ENCODE data around the gene PPP2R2C.

The PPP2R2C gene

GRCh38 chr4:6446538-6447451 is 25.6 kb downstream of the PPP2R2C start:
- no peak for DNase-seq

GRCh38 chr4:6446130-6446482 is 26.3 kb downstream of the PPP2R2C start:
- no peak for DNase-seq

GRCh38 chr4:6445403-6446129 is 26.8 kb downstream of the PPP2R2C start:
- DNase-seq: no peak

GRCh38 chr4:6444582-6444981 is 27.8 kb downstream of the PPP2R2C start:
- no peak for DNase-seq

- DNase-seq: no peak
Observed at GRCh38 chr4:6443035-6444023, 29.1 kb downstream of the PPP2R2C start.

- no peak for DNase-seq
Observed at GRCh38 chr4:6442555-6442954, 29.9 kb downstream of the PPP2R2C start.

DNA sequence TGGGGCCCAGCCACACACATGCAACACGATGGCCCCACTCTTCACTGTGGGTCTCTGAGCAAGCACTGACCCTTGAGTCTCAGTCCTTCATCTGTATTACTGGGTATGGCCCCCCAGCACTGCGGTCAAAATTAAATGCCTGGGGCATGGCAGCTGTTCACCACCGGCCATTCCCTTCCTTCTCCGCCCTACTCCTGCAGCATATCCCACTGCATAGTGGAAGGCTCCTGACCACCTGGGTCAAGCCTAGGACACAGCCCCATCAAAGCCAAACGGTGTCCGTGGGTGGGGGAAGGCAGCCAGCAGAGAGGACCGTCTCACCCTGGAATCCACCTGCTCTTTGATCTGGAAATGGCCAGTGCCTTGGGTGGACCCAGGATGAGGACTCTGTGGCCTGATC is 30.7 kb downstream of the PPP2R2C start:
- no peak for DNase-seq

GRCh38 chr4:6441202-6441582 is 31.2 kb downstream of the PPP2R2C start:
- no peak for DNase-seq

DNA sequence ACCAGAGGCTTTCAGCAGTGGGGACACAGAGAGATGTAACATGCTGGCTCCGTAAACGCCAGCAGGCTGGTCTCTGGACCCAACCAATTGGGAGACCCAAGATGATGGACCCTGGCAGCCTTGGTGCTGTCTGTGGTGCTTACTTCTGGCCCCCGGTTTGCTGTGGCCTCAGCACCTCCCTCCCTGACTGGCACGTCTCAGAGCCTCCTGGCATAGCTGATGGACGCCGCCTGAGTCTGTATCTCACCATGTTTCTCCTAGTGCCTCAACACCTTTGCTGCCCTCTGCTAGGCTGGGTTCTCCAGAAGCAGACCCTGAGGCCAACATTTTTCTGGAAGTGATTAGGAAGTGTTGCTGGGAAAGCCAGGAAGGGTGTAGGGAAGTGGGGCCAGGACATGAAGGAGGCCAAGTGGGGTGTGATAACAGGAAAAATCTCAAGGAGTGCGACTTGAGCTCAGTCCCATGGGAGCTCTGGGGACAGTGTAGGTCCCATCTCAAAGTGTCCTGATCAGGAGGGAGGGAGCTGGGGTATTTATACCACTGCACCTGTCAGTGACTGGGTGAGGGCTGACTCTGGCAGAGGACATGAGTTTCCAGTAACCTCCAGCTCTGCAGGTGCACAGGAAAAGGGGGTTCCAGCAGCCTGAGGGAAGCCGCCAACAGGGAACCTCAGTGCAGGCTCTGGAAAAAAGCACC is 31.8 kb downstream of the PPP2R2C start:
- DNase-seq: no peak

GRCh38 chr4:6439120-6439762 is 33.2 kb downstream of the PPP2R2C start:
- DNase-seq: no peak

DNA sequence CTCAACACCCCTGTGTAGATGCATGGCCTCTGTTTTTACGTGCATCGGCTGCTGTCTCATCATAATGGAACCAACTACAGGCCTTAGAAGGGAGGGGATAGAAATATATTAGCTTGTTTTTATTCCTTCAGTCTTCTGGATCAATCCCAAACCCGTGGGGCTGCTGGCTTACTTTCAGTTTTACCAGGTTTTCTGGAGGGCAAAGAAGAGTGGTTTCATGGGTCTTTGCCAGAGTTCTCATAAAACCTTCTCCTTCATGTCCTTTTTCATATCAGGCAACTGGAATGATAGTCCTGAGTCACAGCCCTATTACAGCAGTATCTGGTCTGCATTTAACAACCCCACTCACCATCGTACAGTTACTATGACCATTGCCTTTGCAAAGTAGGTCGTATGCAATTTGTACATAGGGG is 34.6 kb downstream of the PPP2R2C start:
- DNase-seq: no peak

GRCh38 chr4:6435010-6435409 is 37.4 kb downstream of the PPP2R2C start:
- no peak for DNase-seq

DNA sequence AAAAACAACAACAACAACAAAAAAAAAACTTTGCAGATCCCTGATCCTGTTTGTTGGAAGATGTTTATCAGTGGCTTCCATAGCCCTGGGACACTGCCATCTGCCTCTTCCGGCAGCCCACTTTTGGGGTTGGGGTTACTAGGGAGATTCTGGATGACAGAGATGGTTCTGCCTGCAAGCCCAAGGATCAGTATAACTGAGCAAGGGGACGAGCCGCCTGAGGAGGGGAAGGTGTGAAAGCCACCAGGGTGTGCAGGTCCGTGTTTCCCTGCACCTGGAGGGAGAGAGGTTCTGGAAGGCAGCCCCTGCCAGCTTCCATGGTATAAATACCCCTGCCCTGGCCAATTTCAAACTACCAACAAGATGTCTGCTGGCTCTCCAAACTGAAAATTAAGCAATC is 41.5 kb downstream of the PPP2R2C start:
- DNase-seq: no peak

- DNase-seq: no peak
Observed at GRCh38 chr4:6427439-6428090, 44.8 kb downstream of the PPP2R2C start.

DNA sequence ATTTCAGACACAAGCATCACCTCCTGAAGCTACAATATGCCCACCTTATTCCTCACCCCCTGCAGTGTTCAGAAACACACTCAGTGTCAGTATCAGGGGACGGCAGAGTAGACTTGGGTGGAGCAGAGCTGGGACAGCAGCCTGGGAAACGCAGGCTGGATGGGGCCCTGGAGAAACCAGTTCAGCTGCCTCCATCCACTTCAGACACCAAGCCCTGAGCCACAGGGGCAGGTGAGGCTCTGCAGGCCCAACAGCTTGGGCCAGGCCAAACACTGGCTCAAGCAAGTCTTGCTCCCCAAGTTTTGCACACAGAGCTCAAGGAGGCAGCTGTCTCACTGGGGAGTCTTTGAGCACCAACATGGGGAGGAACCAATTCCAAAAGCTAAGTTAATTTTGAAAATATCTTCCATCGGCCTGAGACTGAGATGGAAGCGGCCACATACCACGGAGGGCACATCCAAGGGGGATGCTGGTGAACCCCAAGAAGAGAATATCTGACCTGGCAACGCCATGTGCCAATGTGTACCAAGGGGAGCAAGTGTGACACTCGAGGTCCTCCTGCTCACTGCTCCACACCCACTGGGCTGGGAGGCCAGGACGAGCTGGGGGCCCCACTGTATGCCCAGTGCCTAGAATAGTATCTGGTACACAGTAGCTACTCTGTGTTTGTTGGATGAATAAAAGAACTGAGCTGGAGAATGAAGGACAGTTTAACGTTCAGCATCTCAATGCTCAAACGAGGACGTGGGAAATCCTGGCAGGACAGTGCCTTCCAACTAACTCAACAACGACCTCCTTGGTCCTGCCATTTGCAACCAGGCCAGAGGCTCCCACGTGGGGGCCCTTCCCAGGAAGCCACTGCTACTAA is 45.6 kb downstream of the PPP2R2C start:
- no peak for DNase-seq

DNA sequence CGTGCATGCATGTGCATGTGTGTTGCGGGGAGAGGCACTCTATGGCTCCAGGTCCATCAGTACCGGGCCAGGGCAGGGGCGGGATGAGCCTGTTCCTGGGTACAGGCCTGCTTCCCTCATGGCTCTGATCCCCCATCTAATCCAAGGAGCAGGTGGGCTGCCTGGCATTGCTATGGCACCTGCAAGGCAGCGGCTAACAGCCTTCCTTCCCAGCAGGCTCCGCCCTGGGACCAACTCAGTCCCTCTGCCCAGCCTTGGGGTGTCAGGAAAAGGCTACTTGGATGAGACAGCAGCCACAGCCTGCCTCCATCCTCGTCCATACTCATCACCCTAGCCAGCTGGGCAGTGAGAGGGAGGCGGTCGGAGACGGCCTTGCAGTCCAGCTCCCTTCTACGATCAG is 46.5 kb downstream of the PPP2R2C start:
- no peak for DNase-seq

GRCh38 chr4:6425336-6425735 is 47.1 kb downstream of the PPP2R2C start:
- no peak for DNase-seq

DNA sequence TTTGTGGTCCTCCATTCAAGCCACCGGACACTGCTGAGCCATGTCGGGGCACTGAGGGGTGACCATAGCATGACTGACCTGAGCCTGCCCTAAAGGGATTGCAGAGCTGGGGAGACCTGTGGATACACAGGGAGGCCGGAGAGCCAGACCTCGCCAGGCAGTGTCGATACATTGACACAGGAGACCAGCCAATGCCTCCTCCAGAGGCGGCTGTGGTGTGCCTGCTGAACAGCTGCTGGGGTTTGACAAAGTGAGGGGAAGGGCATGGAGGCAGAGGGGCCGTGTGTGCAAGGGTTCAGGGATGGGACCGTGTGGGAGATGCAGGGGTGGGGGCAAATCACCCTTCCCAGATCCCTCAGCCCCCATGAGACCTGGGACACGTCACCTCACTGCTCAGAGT is 48.0 kb downstream of the PPP2R2C start:
- DNase-seq: no peak

- no peak for DNase-seq
Observed at GRCh38 chr4:6423575-6423974, 48.8 kb downstream of the PPP2R2C start.

DNA sequence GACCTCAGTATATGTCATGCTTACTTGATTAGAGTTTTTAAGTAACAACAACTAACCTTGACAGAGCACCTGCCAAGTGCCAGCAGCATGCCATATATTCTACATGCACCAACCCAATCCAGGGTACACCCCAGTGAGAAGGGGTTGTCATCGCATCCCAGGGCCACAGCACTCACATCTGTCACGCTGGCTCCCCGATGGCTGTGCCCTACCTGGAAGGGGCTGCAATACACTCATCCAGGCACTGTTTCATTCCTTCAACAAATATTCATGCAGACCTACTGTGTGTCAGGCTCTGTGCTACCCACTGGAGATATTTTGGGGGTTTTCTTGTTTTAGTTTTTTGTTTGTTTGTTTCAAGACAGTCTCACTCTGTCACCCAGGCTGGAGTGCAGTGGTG is 49.5 kb downstream of the PPP2R2C start:
- DNase-seq: no peak
